IMR-90 (cell line): ENCODE data around the gene TRIM2. TPM values are rescaled to one million over a fixed set of nuclear protein-coding genes. Genes with fewer than 3 reads are reported as not detected.

Experiments
- ATAC-seq: fragments of 200-7000 bp; cut with Tn5 transposase; 2 replicates; pipeline ENCODE4 v1.9.1; 2020; ENCODE audit warnings: low read depth, mild to moderate bottlenecking, moderate library complexity
- BruUV-seq: library from RNA; stranded (reverse); fragments of 400-500 nt; replicated peaks from 2 replicates; lab custom pipeline; 2021; lab: Mats Ljungman, UMichigan
- CTCF ChIA-PET: fragments of 300-600 bp; formaldehyde crosslinking; extraction: SDS; loops from one replicate; lab custom pipeline; 2021; ENCODE audit warnings: antibody characterized with exemption; lab: Yijun Ruan, JAX
- POLR2A ChIA-PET: fragments of 300-600 bp; sonication (Branson Sonifier 250); formaldehyde crosslinking; loops from one replicate; lab custom pipeline; 2022; ENCODE audit warnings: antibody characterized with exemption; ENCODE audit not compliant: unreplicated experiment; lab: Charles Lee
- DNase-seq: peaks from one replicate; pipeline ENCODE4 v3.0.0; 2013
- H2AFZ ChIP-seq: replicated peaks from 2 replicates; pipeline ENCODE3; 2013; ENCODE audit warnings: low read length, mild to moderate bottlenecking; ENCODE audit not compliant: poor library complexity
- H2AK5ac ChIP-seq: 2 replicates; pipeline ENCODE4 v1.6.1; 2013; ENCODE audit warnings: low read depth, low read length, inconsistent platforms
- H2AK9ac ChIP-seq: replicated peaks from 2 replicates; pipeline ENCODE3; 2013; ENCODE audit warnings: mild to moderate bottlenecking, low read depth, low read length, moderate library complexity; ENCODE audit not compliant: poor library complexity
- H2BK120ac ChIP-seq: 2 replicates; pipeline ENCODE4 v1.6.1; 2013; ENCODE audit warnings: low read depth, low read length, inconsistent platforms
- H2BK15ac ChIP-seq: 3 replicates; pipeline ENCODE4 v1.6.1; 2013; ENCODE audit warnings: low read depth, low read length, inconsistent platforms
- H2BK20ac ChIP-seq: 2 replicates; pipeline ENCODE4 v1.6.1; 2013; ENCODE audit warnings: low read depth, mild to moderate bottlenecking, inconsistent platforms, low read length, moderate library complexity
- H2BK5ac ChIP-seq: 2 replicates; pipeline ENCODE4 v1.6.1; 2013; ENCODE audit warnings: mild to moderate bottlenecking, low read depth, low read length, inconsistent platforms; ENCODE audit not compliant: poor library complexity, severe bottlenecking
- H3K14ac ChIP-seq: replicated peaks from 2 replicates; pipeline ENCODE4 v1.6.1; 2013; ENCODE audit warnings: low read depth, low read length, inconsistent platforms
- H3K18ac ChIP-seq: 2 replicates; pipeline ENCODE4 v1.6.1; 2013; ENCODE audit warnings: low read depth, low read length, control low read depth
- H3K23ac ChIP-seq: 2 replicates; pipeline ENCODE4 v1.6.1; 2013; ENCODE audit warnings: low read depth, low read length, inconsistent platforms
- H3K27ac ChIP-seq: 2 replicates; pipeline ENCODE4 v1.5.1; 2013; ENCODE audit warnings: mild to moderate bottlenecking, control low read depth, low read length; ENCODE audit not compliant: insufficient read depth
- H3K27me3 ChIP-seq: 2 replicates; pipeline ENCODE4 v1.6.1; 2013; ENCODE audit warnings: low read length; ENCODE audit not compliant: control insufficient read depth, insufficient read depth
- H3K36me3 ChIP-seq: 2 replicates; pipeline ENCODE4 v1.6.1; 2013; ENCODE audit warnings: low read length, mixed read lengths; ENCODE audit not compliant: control insufficient read depth, insufficient read depth
- H3K4ac ChIP-seq: 2 replicates; pipeline ENCODE4 v1.6.1; 2013; ENCODE audit warnings: low read depth, low read length, inconsistent platforms
- H3K4me1 ChIP-seq: 2 replicates; pipeline ENCODE4 v1.6.1; 2013; ENCODE audit warnings: low read length, mixed read lengths; ENCODE audit not compliant: control insufficient read depth, insufficient read depth
- H3K4me2 ChIP-seq: 2 replicates; pipeline ENCODE4 v1.6.1; 2013; ENCODE audit warnings: low read depth, mild to moderate bottlenecking, control low read depth, low read length, moderate library complexity
- H3K4me3 ChIP-seq: 2 replicates; pipeline ENCODE4 v1.5.1; 2013; ENCODE audit warnings: low read depth, mild to moderate bottlenecking, control low read depth, low read length, moderate library complexity; ENCODE audit not compliant: insufficient read depth
- H3K56ac ChIP-seq: 2 replicates; pipeline ENCODE4 v1.6.1; 2013; ENCODE audit warnings: low read length, inconsistent platforms; ENCODE audit not compliant: insufficient read depth; ENCODE audit errors: extremely low read depth
- H3K79me1 ChIP-seq, 2 experiments: 2 replicates each; pipeline ENCODE4 v1.6.1; 2013; ENCODE audit warnings: low read length in 2 of 2, inconsistent platforms in 1 of 2, low read depth in 1 of 2
- H3K9ac ChIP-seq: 2 replicates; pipeline ENCODE4 v1.6.1; 2013; ENCODE audit warnings: low read depth, low read length, control low read depth
- H3K9me1 ChIP-seq: 2 replicates; pipeline ENCODE4 v1.6.1; 2013; ENCODE audit warnings: low read length, inconsistent platforms; ENCODE audit not compliant: insufficient read depth
- H3K9me3 ChIP-seq: 2 replicates; pipeline ENCODE4 v1.6.1; 2013; ENCODE audit warnings: low read length; ENCODE audit not compliant: control insufficient read depth, insufficient read depth
- H4K20me1 ChIP-seq: 2 replicates; pipeline ENCODE4 v1.6.1; 2013; ENCODE audit warnings: low read length, inconsistent platforms; ENCODE audit not compliant: insufficient read depth
- H4K5ac ChIP-seq: 2 replicates; pipeline ENCODE4 v1.6.1; 2013; ENCODE audit warnings: mild to moderate bottlenecking, low read depth, low read length, control low read depth
- H4K8ac ChIP-seq, 2 experiments: 2 replicates each; pipeline ENCODE4 v1.6.1; 2013; ENCODE audit warnings: low read depth in 2 of 2, low read length in 2 of 2, control low read depth in 1 of 2, inconsistent platforms in 1 of 2
- H4K91ac ChIP-seq: 2 replicates; pipeline ENCODE4 v1.6.1; 2013; ENCODE audit warnings: low read depth, low read length, inconsistent platforms; ENCODE audit not compliant: insufficient read depth
- CEBPB ChIP-seq: IDR thresholded peaks from 2 replicates; pipeline ENCODE4 v1.6.1; 2012; ENCODE audit warnings: low read depth, low read length, improper control_type of control experiment
- MXI1 ChIP-seq: IDR thresholded peaks from 2 replicates; pipeline ENCODE4 v1.6.1; 2012; ENCODE audit warnings: low read depth, mild to moderate bottlenecking, low read length, moderate library complexity, borderline replicate concordance
- WGBS, 2 experiments: methylation state at CpG; one replicate each; pipeline versions ENCODE4 v1.1.5 to v1.1.7; 2013; ENCODE audit warnings: missing lambda C conversion rate in 2 of 2; ENCODE audit not compliant: insufficient read length in 1 of 2; ENCODE audit errors: extremely low coverage in 2 of 2; 5-methylcytosine and 5-hydroxymethylcytosine counted together
- dilution Hi-C: fragments of 300-500 bp; cut with HindIII; formaldehyde crosslinking; loops from one replicate; pipeline ENCODE4 v1.14.3; 2018; ENCODE audit warnings: low sequenced_read_pairs; ENCODE audit not compliant: unreplicated experiment
- in situ Hi-C: fragments of 300-500 bp; cut with MboI; formaldehyde crosslinking; loops from 3 replicates; pipeline ENCODE4 v1.14.3; 2019; ENCODE audit warnings: low sequenced_read_pairs, inconsistent platforms, mixed read lengths
- intact Hi-C: fragments of 100-400 bp; cut with micrococcal nuclease; formaldehyde crosslinking; loops from 2 replicates; pipeline ENCODE4 v1.10.0; 2022
- polyA plus RNA-seq, 3 experiments: library from polyadenylated mRNA; depleted of rRNA; stranded (reverse); fragments of >200 nt; gene quantifications; 2 replicates each; pipeline ENCODE4 v1.2.3, GENCODE V29; 2012; ENCODE audit warnings: low replicate concordance in 1 of 3
- total RNA-seq: library from RNA; depleted of rRNA; stranded (reverse); fragments of >200 nt; gene quantifications from 2 replicates; pipeline ENCODE4 v1.2.3, GENCODE V29; 2012

Gene TRIM2
- total and polyA plus RNA-seq, 2 of the 4 experiments (the other 2 are of a cell fraction), result 16.0 to 64.2 TPM

DNA sequence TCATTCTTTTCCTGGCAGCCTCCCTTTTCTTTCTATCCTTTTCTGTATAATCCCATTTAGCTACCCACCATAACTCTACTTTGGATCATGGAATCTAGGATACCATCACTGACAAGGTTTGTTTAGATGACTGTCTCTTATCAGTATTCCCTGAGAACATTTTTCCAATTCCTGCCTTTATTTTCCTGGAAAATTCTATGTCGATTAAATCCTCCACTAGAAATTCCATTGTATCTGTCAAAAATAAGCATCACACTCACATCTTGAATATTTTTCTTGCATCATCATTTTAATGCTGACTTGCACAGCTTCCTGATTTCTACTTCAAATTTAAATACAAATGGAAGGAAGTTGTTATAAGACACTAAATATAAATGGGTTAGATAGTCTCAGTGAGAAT, 20.2 kb downstream of the TRIM2 start:
- no peak for DNase-seq
- ChIA-PET POLR2A (no interaction called here), CTCF (interaction anchor here (0.6 to 1.4 kb wide), 2 partner anchors 12 to 24 kb away, joined by 4 read pairs; no protein-coding TSS in a partner anchor)
- no peak overlapping the region for H4K91ac ChIP-seq
- no peak overlapping the region for H4K8ac ChIP-seq
- intact Hi-C loops (loop anchor here (10.0 kb wide), 1 partner anchor 240 kb away; the partner anchor contains the start of gene TMEM131L), dilution Hi-C loops (no loop called here), in situ Hi-C loops (no loop called here)
- peak overlapping the region; percentile 49; the same call in 1 of the 2 replicates for H3K14ac ChIP-seq
- H3K9me1 ChIP-seq, result peaks cover 9% of the 10 kb centered on the region; the same call in 1 of the 2 replicates
- peak overlapping the region; percentile 84 for H2BK5ac ChIP-seq
- peaks cover 12% of the 10 kb centered on the region for H3K4me1 ChIP-seq
- H3K9ac ChIP-seq, result no peak overlapping the region
- H4K20me1 ChIP-seq, result no peaks in the 10 kb centered on the region
- H3K4ac ChIP-seq, result peak overlapping the region; percentile 34; the same call in 1 of the 2 replicates
- no peak overlapping the region for H2AK5ac ChIP-seq
- H3K18ac ChIP-seq, result no peak overlapping the region
- peak overlapping the region; percentile 62; the same call in 1 of the 2 replicates for H3K23ac ChIP-seq
- no peak overlapping the region for H4K5ac ChIP-seq
- no peak overlapping the region for H3K56ac ChIP-seq
- no peak overlapping the region for H2BK20ac ChIP-seq
- no peak overlapping the region for H2BK120ac ChIP-seq
- H3K27me3 ChIP-seq, result no peaks in the 10 kb centered on the region
- no peak overlapping the region for H2BK15ac ChIP-seq
- no peak overlapping the region for H3K4me3 ChIP-seq
- H2AFZ ChIP-seq, result no peak overlapping the region
- H3K4me2 ChIP-seq, result peak overlapping the region; percentile 66
- ATAC-seq, result no peak
- no peak overlapping the region for H3K27ac ChIP-seq
- H3K79me1 ChIP-seq, result peaks cover 38 to 53% of the 10 kb centered on the region in 2 experiments
- no TSS peak for BruUV-seq
- H3K9me3 ChIP-seq, result no peaks in the 10 kb centered on the region
- TF ChIP-seq MXI1, result no peak
- TF ChIP-seq CEBPB, result peak; percentile 31; the same call in 1 of the 2 replicates
- peak overlapping the region; percentile 76 for H2AK9ac ChIP-seq
- no CpG with 5 or more reads among the region's 1 CpG for WGBS, 2 experiments
- no peaks in the 10 kb centered on the region for H3K36me3 ChIP-seq
